ENCODE results near the gene TRPV5. TPM values are rescaled to one million over a fixed set of nuclear protein-coding genes. Genes with fewer than 3 reads are reported as not detected.

TRPV5 gene
- polyA plus RNA-seq, 12 donors, result 0.05 to 0.18 (median 0.10) TPM; not detected in 6

GRCh38 chr7:142871260-142872105, 62.1 kb downstream of the TRPV5 start:
- no peak for DNase-seq

DNA sequence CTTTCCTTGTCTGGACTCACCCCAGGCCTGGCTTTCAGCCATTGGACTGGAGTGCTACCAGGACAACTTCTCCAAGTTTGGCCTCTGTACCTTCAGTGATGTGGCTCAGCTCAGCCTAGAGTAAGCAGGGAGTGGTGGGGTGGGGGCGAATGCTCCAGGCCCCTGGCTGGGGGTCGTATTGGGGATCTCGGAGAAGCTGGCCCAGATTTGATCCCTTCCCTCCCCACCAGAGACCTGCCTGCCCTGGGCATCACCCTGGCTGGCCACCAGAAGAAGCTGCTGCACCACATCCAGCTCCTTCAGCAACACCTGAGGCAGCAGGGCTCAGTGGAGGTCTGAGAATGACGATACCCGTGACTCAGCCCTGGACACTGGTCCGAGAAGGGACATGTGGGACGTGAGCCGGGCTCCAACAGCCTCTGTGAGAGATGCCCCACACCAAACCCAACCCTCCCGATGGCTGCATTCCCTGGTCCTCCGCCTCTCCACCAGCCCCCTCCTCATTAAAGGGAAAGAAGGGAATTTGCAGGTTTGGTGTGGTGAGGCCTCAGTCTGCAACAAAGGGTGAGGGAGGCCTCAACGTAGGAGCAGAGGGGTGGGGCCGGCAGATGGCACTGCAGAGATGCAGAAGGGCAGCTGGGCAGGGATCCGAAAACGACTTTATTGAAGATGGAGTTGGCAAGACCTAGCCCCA, 62.8 kb downstream of the TRPV5 start:
- DNase-seq, result no peak

GRCh38 chr7:142870147-142870559, 63.4 kb downstream of the TRPV5 start:
- DNase-seq, result no peak

- no peak for DNase-seq
Observed at GRCh38 chr7:142869434-142869833, 64.1 kb downstream of the TRPV5 start.

- DNase-seq, result no peak
Observed at GRCh38 chr7:142868986-142869415, 64.5 kb downstream of the TRPV5 start.

DNA sequence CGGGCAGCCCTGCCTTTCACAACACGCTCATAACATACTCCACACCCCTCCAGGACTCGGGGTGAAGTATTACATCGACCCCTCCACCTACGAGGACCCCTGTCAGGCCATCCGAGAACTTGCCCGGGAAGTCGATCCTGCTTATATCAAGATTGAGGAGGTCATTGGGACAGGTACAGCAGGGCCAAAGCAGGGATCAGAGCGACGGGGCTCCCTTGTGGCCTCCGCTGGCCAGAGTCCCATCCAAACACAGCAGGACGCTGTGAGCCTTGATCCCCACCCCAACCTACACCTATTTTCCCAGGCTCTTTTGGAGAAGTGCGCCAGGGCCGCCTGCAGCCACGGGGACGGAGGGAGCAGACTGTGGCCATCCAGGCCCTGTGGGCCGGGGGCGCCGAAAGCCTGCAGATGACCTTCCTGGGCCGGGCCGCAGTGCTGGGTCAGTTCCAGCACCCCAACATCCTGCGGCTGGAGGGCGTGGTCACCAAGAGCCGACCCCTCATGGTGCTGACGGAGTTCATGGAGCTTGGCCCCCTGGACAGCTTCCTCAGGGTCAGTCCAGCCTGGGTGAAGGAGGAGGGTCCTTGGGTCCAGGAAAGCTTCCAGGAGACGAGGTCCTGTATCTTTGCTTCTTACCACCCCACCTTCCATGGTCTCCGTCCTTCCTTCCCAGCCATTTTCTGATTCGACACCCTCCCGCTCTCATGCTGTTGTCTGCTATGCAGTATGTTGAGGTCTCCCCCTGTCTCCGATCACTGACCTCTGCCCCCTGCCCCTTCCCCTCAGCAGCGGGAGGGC, 65.2 kb downstream of the TRPV5 start:
- no peak for DNase-seq

DNA sequence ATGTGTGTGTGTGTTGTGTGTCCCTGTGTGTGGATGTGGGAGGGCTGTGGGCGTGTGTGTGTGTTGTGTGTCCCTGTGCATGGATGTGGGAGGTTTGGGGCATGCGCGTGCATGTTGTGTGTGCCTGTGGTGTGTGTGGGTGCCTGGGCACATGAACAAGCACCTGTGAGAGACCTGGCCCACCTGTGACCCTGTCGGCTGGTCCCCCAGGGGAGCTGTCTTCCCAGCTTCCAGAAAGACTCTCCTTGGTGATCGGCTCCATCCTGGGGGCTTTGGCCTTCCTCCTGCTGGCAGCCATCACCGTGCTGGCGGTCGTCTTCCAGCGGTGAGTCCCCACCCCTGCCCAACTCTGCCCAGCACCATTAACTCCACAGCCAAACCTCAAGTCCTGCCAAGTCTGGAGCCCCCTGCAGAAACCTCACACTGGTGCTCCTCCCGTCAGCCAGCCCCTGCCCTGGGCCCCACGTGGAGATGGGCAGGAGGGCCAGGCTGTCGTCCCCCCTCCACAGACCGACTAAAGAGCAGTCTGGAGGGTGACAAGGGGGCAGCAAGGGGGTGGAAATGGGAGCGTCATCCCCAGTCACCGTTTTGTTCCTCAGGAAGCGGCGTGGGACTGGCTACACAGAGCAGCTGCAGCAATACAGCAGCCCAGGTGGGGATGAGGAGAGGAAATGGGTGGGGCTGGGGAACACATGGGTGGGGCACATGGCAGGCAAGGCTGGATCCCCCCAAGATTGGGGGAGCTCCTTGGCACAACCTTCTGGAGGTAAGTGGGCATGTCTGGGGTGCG, 66.0 kb downstream of the TRPV5 start:
- no peak for DNase-seq

DNA sequence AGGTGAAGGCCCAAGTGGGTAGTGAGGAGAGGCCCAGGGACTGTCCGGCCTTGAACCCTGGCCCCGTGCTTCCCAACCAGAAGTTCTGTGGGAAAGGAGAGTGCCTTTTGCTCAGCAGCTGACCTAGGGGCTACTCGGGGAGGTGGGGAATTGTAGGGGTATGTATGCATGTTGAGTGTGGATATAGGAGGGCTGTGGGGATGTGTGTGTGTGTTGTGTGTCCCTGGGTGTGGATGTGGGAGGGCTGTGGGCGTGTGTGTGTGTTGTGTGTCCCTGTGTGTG, 66.5 kb downstream of the TRPV5 start:
- DNase-seq, result no peak

DNA sequence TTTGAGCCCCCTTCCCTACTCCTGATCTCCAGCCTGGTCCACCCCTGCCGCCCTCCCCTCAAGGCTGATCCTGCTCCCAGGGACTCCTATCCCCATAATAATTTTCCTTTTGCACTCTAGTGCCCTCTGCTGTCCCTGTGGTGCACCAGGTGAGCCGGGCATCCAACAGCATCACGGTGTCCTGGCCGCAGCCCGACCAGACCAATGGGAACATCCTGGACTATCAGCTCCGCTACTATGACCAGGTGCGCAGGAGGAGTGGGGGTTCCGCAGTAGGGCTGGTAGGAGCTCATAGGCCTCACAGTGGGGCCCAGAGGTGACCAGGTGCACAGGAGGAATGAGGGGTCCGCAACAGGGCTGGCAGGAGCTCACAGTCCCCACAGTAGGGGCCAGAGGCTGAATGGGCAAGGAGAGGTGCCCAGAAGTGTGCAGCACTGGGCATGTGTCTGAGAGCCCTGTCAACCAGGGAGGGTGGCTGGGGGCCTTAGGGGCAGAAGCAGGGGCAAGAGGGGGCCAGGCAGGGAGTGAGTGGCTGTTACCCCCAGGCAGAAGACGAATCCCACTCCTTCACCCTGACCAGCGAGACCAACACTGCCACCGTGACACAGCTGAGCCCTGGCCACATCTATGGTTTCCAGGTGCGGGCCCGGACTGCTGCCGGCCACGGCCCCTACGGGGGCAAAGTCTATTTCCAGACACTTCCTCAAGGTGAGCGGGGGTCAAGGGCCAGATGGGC, 67.0 kb downstream of the TRPV5 start:
- no peak for DNase-seq

DNA sequence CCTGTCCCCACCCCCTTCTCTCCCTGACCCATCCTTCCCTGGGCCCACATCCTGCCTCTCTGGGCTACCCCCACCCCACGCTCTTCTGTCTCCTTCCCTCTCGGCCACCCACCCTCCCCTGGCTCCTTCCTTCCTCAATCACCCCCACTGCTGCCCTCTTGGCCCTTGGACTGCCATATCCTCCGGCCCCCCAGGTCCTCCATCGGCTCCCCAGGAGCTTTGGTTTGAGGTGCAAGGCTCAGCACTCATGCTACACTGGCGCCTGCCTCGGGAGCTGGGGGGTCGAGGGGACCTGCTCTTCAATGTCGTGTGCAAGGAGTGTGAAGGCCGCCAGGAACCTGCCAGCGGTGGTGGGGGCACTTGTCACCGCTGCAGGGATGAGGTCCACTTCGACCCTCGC, 67.8 kb downstream of the TRPV5 start:
- no peak for DNase-seq

- no peak for DNase-seq
Observed at GRCh38 chr7:142864980-142865747, 68.4 kb downstream of the TRPV5 start.

DNA sequence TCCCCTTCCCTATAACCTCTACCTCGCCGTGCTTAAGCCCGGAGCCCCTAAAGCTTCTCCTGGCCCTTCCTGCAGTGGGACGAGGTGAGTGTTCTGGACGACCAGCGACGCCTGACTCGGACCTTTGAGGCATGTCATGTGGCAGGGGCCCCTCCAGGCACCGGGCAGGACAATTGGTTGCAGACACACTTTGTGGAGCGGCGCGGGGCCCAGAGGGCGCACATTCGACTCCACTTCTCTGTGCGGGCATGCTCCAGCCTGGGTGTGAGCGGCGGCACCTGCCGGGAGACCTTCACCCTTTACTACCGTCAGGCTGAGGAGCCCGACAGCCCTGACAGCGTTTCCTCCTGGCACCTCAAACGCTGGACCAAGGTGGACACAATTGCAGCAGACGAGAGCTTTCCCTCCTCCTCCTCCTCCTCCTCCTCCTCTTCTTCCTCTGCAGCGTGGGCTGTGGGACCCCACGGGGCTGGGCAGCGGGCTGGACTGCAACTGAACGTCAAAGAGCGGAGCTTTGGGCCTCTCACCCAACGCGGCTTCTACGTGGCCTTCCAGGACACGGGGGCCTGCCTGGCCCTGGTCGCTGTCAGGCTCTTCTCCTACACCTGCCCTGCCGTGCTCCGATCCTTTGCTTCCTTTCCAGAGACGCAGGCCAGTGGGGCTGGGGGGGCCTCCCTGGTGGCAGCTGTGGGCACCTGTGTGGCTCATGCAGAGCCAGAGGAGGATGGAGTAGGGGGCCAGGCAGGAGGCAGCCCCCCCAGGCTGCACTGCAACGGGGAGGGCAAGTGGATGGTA, 69.5 kb downstream of the TRPV5 start:
- no peak for DNase-seq

- no peak for DNase-seq
Observed at GRCh38 chr7:142862786-142863400, 70.7 kb downstream of the TRPV5 start.

DNA sequence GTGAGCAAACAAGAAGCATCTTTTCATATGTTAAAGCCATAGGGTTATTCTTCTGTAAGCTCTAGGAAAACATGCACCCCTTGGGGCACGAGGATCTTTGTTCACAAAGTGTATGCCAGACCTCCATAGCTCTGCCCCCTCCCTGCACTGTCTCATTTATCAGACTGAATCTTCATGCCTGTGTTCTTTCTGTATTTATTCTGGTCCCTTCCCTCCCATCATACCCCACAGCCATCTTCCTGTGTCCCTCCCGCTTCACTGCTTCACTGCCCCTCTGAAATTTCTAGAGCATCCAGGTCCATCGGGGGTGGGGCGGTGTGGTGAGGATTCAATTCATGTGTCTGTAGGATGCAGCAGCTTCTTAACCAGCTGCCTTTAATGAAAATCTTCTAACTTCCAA, 71.2 kb downstream of the TRPV5 start:
- no peak for DNase-seq

- no peak for DNase-seq
Observed at GRCh38 chr7:142860968-142861367, 72.6 kb downstream of the TRPV5 start.

GRCh38 chr7:142859829-142860228, 73.7 kb downstream of the TRPV5 start:
- DNase-seq, result no peak

DNA sequence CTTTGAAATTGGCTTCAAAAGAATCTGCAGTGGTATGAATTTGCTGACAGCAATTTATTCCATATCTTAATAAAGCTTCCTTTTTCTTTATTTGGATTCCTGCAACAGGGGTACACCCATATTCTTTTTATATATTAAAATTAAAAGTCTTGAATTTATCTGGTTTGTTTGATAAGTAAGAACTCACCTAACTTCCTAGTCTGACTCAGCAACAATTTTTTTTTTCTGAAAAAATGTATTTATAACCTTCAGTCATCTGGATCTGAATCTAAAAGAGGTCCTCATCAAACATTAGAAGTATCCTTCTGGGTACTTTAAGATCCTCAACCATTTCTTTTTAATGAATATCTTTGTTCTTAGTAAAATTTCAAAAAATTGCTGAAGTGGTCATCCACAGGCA, 74.1 kb downstream of the TRPV5 start:
- DNase-seq, result no peak

All from muscle of arm (tissue), 12 donors.